GM18867 (cell line): ENCODE data around the gene RGS9.
"Not testable (repeated sequence)": the region's sequence is repeated elsewhere in the genome, so short reads cannot be mapped to it uniquely, and the experiment has no call there.

Experiments used
- ATAC-seq: cut with Tn5 transposase; IDR thresholded peaks from one replicate; pipeline ENCODE4 v1.9.1; 2021; ENCODE audit warnings: mild to moderate bottlenecking, moderate library complexity; ENCODE audit not compliant: unreplicated experiment

RGS9 gene

DNA sequence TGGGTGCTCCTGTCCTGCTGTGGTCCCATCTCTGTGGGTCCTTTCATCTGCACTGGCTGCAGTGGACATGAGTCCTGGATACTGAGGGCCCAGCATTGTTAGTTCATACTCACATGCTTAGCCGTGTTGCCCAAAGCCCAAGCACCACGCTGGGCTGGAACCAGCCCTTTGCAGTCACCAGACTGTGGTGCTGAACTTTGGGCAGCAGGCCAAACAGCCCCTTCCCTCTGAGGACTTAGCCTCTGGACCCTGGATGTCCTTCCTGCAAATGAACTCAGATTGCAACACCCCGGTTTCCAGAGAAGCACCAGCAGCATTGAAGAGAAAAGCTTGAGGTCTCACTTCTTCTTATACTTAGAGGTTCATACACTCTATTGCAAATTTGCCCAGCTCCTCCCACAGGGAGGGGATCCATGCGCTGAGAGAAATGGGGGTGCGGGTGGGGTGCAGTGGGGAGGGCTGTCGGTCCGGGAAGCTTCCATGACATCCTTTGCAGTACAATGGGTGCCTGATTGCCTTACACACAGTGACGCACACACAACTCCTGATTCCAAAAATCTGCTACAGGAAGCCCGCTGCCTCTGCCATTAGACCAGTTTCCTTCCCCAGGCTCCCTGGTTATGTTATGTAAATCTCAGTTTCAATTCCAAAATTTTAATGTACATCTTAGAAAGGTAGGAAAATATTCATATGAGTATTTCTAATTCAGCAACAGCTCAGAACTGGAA lies 65.8 kb downstream of the RGS9 start:
- no peak for ATAC-seq

DNA sequence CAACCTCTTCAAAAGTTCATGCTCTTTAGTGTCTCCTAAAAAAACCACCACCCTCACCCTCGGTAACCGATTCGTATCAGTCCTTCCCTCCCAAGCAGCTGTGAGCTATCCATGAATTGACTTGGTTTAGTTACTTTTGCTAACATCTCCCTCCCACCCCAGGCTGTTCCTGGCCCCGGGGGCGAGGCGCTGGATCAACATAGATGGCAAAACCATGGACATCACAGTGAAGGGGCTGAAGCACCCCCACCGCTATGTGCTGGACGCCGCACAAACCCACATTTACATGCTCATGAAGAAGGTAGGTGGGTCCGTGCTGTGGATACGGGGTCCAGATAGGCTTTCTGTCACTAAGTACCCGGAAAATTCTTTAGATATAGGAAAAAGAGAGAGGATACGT lies 66.8 kb downstream of the RGS9 start:
- no peak for ATAC-seq

DNA sequence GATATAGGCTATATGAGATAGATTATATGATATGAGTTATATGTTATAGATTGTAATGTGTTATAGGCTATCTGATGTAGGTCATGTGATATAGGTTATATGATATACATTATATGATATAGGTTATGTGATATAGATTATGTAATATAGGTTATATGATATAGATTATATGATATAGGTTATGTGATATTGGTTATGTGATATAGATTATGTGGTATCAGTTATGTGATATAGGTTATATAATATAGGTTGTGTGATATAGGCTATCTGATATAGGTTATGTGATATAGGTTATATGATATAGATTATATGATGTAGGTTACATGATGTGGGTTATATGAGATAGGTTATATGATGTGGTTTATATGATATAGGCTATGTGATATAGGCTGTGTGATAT lies 68.5 kb downstream of the RGS9 start:
- ATAC-seq = no peak

GRCh38 chr17:65207448-65207847 lies 70.3 kb downstream of the RGS9 start:
- not testable (repeated sequence) for ATAC-seq

DNA sequence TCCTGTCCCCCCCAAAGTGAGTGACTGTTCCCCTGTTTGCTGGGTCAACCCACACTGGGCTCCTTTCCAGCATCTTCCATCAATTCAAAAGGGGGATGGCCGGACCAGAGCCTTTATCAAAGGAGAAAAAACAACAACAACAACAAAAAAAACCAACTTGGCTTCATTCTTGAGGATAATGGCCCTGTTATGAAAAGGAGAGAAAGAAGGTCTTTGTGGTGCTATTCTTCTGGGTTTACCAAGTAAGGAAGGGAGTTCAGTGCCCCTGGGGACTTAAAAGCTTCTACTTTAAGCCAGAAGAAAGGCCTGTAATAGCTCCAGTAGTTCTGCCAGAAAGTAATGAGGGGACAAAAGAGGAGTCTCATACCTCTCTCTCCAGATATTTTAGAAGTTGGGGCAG lies 71.5 kb downstream of the RGS9 start:
- no peak for ATAC-seq

DNA sequence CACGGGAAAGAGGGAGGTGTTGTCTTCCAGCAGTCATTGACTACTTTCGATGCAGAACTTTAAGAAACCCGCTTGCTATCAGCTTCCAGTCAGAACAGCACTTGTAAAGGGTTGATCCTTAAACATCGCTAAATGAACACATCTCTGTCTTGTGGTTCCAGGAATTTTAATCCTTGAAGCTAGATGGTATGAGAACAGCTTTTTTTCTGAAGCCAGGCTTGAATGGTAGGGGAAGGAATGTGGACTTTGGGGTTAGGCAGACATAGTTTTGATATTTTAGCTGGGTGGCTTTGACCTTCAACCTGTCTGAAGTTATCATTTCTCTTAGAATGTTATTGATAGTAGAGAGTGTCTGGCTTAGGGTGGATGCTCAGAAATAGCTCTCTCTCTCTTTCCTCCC lies 81.1 kb downstream of the RGS9 start:
- ATAC-seq = no peak

DNA sequence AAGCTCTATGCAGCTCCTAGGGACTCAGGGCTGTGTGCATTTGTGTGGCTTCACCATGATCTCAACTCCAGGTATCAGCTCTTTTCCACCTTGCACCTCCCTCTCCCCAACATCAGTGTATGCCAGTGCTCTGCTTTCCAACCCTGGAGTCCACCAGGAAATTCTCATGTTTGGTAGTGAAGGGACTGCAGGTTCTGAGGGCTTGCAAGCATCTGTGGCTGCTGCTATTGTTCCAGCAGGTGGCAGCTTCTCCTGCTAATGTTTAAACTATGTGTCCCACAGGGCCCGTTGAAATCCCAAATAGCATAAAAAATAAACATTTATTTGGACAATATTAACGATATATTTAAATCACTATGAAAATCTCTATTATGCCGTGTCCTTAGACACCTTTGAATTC lies 82.0 kb downstream of the RGS9 start:
- ATAC-seq = no peak

DNA sequence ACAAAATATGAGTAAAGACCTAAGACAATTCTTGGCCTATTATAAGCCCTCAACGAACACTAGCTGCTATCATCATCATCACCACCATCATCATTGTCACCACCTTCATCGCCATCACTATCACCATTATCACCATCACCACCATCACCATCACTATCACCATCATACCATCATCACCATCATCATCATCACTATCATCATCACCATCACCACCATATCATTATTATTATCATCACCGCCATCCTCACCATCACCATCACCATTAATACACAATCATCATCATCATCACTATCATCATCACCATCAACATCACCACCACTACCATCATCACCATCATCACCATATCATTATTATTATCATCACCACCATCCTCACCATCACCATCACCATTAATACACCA lies 82.5 kb downstream of the RGS9 start:
- ATAC-seq = no peak

GRCh38 chr17:65220732-65221131 lies 83.6 kb downstream of the RGS9 start:
- no peak for ATAC-seq

DNA sequence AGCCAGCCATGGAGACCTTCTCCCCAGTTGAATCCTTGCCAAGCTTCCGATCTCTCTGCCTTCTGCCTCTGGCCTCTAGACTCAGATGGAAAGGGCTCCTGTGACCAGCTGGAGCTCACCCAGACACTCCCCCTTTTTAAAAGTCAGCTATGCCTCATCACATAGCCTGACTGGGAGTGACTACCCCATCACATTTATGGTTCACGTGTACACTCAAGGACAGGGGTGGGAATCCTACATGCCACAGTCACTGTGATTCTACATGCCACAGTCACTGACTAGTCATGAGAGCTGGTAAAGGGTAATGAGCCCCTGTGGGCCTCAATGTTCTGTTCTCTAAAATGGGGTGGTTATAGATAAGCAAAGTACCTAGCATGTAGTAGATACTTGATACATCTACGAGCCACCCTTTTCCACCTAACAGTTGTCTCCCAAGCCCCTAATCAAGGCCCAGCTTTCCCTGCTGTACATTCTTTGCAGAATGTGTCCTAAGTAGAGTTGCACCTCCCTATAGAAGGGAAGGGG lies 85.1 kb downstream of the RGS9 start:
- ATAC-seq = no peak

GRCh38 chr17:65225061-65225460 lies 87.9 kb downstream of the RGS9 start:
- no peak for ATAC-seq

DNA sequence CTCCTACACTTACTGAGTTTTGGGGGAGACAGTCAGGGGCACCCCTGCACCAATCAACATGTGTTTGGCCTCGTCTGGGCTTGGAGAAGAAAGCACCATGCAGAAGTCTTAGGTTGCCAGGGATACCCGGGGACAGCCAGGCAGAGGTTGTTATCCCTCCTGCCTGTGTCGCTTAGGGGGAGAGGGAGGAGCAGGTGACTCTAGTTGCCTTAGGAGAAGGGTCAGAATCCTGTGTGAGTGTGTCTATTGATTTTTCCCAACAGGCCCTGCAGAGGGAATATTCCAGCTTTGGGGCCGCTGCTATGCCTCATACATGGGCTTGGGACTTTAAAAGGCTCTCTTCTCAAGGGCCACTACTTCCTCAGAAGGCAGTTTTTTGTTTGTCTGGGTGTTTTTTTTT lies 89.1 kb downstream of the RGS9 start:
- ATAC-seq = no peak

GRCh38 chr17:65227637-65228036 lies 90.5 kb downstream of the RGS9 start:
- no peak for ATAC-seq

DNA sequence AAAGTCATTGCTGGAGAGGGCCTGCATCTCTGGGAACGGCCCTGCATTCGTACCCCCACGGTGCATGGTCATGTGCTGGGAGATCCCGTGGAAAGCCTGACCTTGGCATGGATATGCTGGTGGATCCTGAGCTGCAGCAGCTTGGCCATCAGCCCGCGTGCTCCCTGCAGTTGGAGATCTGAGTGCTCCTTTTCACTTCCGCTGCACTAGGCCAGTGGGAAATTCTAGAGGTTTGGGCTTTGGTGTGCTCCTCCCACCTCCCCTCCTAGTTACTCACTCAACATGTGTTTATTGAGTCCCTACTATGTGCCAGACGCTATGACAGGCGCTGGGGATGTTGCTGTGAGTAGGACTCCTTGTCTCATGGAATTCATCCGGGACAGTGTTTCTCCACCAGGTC lies 91.1 kb downstream of the RGS9 start:
- ATAC-seq = no peak

GRCh38 chr17:65228734-65229620 lies 91.8 kb downstream of the RGS9 start:
- ATAC-seq = peak; percentile 47

- ATAC-seq = no peak
Observed at GRCh38 chr17:65229621-65229995, 92.4 kb downstream of the RGS9 start.

DNA sequence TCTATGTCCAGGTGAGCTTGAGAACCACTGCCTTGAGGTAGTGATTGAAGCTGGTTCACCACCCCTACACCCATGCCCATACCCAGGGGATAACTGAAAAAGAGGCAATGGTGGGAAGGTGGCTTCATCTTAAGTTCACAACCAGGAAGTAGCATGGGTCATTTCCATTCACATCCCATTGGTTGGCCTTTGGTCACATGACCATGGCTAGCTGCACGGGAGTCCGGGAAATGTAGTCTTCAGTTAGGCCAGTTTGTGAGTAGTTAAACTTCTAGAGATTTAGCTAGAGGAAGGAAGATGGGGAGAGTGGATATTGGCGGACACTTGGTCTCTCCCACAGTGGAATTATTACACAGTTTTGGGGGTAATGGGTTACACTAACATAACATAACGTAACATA lies 92.9 kb downstream of the RGS9 start:
- no peak for ATAC-seq

- no peak for ATAC-seq
Observed at GRCh38 chr17:65231086-65231485, 93.9 kb downstream of the RGS9 start.

- ATAC-seq = no peak
Observed at GRCh38 chr17:65231662-65232335, 94.6 kb downstream of the RGS9 start.

DNA sequence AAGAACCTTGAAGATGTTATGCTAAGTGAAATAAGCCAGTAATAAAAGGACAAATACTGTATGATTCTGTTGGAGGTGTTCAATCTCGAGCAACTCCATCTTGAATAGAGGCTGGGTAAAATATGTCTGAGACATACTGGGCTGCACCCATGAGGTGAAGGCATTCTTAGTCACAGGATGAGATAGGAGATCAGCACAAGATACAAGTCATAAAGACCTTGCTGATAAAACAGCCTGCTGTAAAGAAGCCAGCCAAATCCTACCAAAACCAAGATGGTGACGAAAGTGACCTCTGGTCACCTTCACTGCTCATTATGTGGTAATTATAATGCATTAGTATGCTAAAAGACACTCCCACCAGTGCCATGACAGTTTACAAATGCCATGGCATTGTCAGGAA lies 98.1 kb downstream of the RGS9 start:
- no peak for ATAC-seq

DNA sequence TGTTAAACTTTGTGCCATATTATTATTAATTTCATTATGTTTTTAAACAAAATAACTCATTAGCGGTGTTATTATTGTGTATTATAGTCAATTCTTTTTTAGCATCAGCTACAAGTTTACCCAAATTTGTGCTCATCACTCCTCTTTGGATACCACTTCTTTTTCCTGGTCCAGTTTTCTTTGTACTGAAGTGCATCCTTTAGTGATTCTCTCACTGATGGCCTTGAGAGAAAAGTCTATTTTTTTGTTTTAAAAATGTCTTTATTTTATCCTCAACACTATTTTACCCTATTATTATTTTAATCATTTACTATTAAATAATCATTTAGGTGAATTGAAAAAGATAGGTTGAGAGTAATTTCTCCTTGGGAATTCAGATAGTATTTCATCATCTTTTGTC lies 99.2 kb downstream of the RGS9 start:
- ATAC-seq = no peak
